Stimulated activated memory B cell treated with anti-CD40 and anti-IgM and Interleukin-4, amounts not matched to agents 10 μg/mL and 1 μg/mL and 100 μg/mL, for 72 hours (primary cell): Measurements from ENCODE around the gene FBLN2.

Experiments used
- ATAC-seq: fragments of 150-1000 bp; cut with Tn5 transposase; 2 replicates; pipeline ENCODE4 v1.10.0; 2021
- H3K27ac Mint-ChIP-seq: one replicate; pipeline ENCODE4 v1.8.0; 2022; ENCODE audit warnings: mild to moderate bottlenecking, mixed read lengths
- H3K27me3 Mint-ChIP-seq: one replicate; pipeline ENCODE4 v1.8.0; 2022; ENCODE audit warnings: mixed read lengths
- H3K36me3 Mint-ChIP-seq: one replicate; pipeline ENCODE4 v1.8.0; 2022; ENCODE audit warnings: mixed read lengths
- H3K4me1 Mint-ChIP-seq: one replicate; pipeline ENCODE4 v1.8.0; 2022; ENCODE audit warnings: mixed read lengths
- H3K4me3 Mint-ChIP-seq: one replicate; pipeline ENCODE4 v1.8.0; 2022; ENCODE audit warnings: mild to moderate bottlenecking, moderate library complexity, mixed read lengths
- H3K9me3 Mint-ChIP-seq: one replicate; pipeline ENCODE4 v1.8.0; 2022; ENCODE audit warnings: mixed read lengths

The FBLN2 gene

DNA sequence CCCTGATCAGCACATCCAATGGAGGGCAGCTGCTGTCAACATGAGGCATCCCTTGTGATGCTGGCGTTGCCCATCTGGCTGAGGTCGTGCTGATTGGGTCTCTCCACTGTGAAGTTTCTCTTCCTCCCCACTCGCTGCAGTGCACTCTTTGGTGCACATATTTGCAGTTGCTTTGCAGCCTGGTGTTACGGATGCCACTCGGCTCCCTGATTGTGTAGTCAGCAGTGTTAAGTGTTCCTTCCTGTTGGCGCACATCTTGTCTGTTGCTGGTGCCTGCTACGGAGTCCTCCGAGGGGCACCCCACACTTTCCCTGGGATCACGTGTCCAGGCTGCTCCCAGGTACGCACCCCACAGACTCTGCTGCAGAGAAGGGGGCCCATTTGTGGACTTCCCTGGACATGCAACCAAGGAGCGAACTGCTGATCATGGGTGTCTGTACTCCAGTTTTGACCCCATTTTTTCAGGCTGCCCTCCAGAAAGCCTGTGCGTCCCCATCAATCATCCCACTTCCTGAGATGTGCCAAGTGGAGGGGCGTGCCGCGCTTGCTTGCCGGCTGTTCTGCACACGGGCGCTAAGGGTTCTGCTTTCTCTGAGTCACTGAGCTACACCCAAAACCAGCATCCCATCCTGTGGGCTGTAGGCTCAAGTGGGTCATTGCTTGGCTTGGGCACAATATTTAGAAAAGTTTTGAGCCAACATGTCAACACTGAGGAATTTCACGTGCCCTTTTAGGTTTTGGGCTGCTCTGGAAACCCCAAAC, 98.6 kb downstream of the FBLN2 start:
- H3K27ac Mint-ChIP-seq = no peak overlapping the region
- no peak overlapping the region for H3K4me3 Mint-ChIP-seq
- H3K9me3 Mint-ChIP-seq = no peaks in the 10 kb centered on the region
- ATAC-seq = no peak
- H3K4me1 Mint-ChIP-seq = peaks cover 23% of the 10 kb centered on the region
- H3K27me3 Mint-ChIP-seq = peaks cover 65% of the 10 kb centered on the region
- no peaks in the 10 kb centered on the region for H3K36me3 Mint-ChIP-seq

DNA sequence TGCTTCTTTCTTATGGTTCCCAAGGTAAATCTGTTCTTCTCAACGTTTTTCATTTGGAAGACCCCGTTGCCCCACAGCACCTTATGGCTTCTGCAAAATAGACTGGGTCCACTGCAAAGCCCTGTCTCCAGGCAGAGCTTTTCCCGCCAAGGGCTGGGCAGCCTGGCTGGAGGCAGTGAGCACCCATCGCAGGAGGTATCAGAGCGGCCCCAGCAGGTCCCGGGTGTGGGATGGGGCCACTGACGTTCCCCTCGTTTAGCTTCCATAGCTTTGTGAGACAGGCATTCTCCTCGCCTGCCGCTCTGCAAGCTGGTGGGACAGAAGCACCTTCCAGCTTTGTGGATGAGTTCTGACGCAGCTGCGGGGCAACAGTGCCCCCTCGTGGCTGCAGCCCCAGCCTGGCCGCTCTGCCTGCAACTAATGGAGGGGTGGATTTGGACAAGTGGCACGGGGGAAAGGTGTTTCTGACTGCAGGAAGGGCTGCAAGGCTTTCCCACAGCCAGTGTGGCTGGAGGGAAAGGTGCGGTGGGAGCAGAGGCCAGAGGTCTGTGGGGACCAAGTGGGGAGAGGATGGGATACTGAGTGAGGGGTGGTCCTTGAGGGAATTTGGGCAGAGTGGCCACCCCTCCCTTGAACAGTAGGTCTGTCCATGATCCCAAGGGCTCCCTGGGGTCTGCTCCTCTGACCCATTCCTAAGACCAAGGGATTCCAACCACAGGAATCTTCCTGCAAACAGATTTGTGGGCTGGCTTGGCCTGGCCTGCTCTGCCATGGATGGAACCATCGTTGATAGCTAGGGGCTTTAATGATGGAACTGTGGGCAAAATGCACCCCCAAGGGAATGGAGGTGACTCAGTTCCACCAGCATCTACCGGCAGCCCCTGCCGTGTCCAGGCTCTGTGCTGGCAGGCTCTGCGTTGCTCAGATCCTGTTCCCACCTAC, 99.4 kb downstream of the FBLN2 start:
- no peak overlapping the region for H3K4me3 Mint-ChIP-seq
- no peaks in the 10 kb centered on the region for H3K9me3 Mint-ChIP-seq
- no peak overlapping the region for H3K27ac Mint-ChIP-seq
- peaks cover 71% of the 10 kb centered on the region for H3K27me3 Mint-ChIP-seq
- ATAC-seq = peak; percentile 67
- no peaks in the 10 kb centered on the region for H3K36me3 Mint-ChIP-seq
- peaks cover 23% of the 10 kb centered on the region for H3K4me1 Mint-ChIP-seq

DNA sequence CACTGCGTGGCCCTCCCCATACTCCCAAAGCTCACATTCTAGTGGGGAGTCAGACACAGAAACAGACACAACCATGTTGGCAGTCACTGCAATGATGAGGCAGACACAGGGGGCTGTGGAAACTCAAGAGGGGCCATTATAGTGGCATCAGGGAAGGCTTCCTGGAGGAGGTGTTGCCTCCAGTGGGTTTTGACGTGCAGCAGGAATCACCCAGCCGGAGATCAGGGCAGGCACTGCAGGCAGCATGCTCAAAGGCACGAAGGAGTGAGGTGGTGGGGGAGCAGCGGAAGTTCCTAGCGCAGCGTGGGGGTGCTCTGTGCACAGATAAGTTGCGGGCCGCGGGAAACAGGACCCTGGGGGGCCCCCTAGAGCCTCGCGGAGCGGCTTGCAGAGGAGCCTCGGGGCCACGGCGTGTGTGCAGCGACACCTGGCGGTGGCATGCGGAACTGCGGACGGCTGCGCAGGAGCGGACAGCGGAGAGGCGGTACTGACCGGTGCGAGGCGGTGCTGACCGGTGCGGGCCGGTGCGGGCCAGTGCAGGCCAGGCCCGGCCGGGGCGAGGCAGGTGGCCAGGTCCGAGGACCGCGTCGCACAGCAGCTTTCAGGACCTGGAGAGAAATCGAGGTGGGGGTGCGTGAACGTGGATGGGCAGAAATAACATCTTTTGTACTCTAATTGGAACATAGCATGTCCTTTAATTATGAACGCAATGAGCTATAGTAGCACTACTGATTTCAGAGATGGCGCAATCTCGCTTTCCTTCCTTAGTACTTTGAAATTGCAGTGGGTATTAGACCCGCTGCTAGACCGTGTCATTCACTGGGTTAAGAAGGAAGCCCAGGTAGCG, 101.5 kb downstream of the FBLN2 start:
- Mint-ChIP-seq H3K27ac (no peak overlapping the region), H3K9me3 (no peaks in the 10 kb centered on the region), H3K4me3 (peak overlapping the region; percentile 1), H3K4me1 (peaks cover 24% of the 10 kb centered on the region), H3K27me3 (peaks cover 72% of the 10 kb centered on the region), H3K36me3 (no peaks in the 10 kb centered on the region)
- ATAC-seq = peak; percentile 72

DNA sequence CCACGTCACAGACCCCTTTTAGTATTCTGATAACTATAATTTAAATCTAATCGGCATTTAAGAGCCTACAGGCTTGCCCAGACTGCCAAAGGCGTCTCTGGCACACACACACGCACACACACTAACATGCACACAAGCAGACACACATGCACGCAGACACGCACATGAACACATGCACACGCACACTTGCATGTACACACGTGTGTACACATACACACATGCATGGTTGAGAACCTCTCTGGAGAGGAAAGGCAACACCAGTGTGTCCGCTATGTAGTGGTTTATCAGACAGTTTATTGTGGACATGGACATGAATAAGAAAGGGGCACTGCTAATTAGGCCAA, 102.1 kb downstream of the FBLN2 start:
- no peaks in the 10 kb centered on the region for H3K9me3 Mint-ChIP-seq
- peaks cover 28% of the 10 kb centered on the region for H3K4me1 Mint-ChIP-seq
- no peak overlapping the region for H3K27ac Mint-ChIP-seq
- no peaks in the 10 kb centered on the region for H3K36me3 Mint-ChIP-seq
- peaks cover 72% of the 10 kb centered on the region for H3K27me3 Mint-ChIP-seq
- no peak for ATAC-seq
- no peak overlapping the region for H3K4me3 Mint-ChIP-seq

DNA sequence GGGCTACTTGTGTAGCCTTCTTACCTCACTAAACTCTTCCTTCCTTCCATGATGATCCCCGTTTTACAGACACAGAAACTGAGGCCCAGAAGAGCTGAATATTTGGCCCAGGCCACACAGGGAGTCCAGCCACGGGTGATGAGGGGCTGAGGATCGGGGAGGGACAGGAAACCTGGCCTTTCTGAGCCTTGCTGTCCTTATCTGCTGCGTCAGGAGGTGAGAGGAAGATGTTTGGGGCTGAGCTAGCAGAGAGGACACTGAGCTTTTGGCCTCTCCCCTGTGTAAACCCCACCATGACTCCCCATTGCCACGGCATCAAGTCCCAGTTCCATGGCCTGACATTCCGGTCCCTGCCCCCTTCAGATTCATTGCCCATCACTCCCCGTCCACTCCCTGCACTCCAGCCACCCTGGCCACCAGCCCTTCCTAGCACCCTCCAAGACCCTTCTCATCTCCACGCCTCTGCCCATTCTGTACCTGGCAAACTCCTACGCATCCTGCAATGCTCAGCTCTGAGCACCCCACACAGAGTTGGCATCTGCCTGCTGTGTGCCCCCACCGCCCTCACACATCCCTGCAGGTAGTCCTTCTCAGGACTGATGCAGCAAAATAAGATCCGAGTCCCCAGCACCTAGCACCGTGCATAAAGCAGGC, 103.0 kb downstream of the FBLN2 start:
- H3K4me1 Mint-ChIP-seq = peaks cover 28% of the 10 kb centered on the region
- no peak overlapping the region for H3K4me3 Mint-ChIP-seq
- no peak overlapping the region for H3K27ac Mint-ChIP-seq
- ATAC-seq = no peak
- H3K36me3 Mint-ChIP-seq = no peaks in the 10 kb centered on the region
- no peaks in the 10 kb centered on the region for H3K9me3 Mint-ChIP-seq
- peaks cover 72% of the 10 kb centered on the region for H3K27me3 Mint-ChIP-seq

DNA sequence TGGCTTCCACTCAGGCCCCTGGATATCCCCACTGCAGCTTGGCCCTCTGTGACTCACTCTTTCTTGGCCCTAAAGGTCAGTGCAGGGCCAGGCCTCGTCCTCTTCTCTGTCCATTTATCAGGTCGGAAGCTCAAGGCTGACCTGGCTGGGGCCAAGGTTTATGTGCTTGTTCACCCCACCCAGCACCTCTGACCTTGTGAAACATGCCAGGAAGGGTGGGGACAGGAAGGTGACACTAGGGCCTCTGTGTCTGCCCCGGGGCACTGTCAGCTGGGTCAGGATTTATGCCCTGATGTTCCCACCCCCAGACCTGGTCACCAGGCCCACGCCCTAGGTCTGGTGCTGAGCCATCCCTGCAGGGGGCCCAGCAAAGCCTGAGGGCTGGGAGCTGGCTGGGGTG, 103.8 kb downstream of the FBLN2 start:
- Mint-ChIP-seq H3K4me1 (peaks cover 28% of the 10 kb centered on the region), H3K36me3 (no peaks in the 10 kb centered on the region), H3K4me3 (no peak overlapping the region), H3K27ac (no peak overlapping the region), H3K9me3 (no peaks in the 10 kb centered on the region), H3K27me3 (peaks cover 72% of the 10 kb centered on the region)
- ATAC-seq = no peak

DNA sequence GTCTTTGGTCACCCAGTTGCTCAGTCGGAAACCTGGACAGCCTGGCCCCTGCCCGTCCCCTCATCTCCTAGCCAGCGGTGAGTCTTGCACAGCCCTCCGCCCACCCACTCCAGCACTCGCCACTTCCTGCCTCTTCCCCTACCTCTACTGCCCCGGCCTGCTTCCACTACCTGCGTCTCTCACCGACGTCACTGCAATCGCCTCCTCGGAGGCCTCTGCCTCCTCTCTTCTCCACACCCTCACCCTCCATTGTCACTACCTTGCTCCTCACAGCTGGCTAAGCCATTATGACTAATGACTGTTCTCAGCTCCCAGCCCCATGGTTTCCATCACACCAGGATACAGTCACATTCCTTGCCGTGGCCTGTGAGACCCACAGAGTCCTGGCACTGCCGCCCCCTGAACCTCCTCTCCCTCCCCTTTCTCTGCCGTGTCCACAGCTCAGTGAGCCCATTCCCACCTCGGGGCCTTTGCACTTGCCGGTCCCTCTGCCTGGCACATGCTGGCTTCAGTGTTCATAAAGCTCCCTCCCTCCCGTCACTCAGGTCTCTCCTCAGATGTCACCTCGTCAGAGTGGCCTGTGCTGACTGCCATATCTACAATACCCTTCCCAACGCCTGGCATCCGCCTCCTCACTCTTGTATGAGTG, 104.8 kb downstream of the FBLN2 start:
- Mint-ChIP-seq H3K4me3 (no peak overlapping the region), H3K4me1 (peaks cover 24% of the 10 kb centered on the region), H3K36me3 (no peaks in the 10 kb centered on the region), H3K9me3 (no peaks in the 10 kb centered on the region), H3K27me3 (peaks cover 72% of the 10 kb centered on the region), H3K27ac (no peak overlapping the region)
- ATAC-seq = no peak

DNA sequence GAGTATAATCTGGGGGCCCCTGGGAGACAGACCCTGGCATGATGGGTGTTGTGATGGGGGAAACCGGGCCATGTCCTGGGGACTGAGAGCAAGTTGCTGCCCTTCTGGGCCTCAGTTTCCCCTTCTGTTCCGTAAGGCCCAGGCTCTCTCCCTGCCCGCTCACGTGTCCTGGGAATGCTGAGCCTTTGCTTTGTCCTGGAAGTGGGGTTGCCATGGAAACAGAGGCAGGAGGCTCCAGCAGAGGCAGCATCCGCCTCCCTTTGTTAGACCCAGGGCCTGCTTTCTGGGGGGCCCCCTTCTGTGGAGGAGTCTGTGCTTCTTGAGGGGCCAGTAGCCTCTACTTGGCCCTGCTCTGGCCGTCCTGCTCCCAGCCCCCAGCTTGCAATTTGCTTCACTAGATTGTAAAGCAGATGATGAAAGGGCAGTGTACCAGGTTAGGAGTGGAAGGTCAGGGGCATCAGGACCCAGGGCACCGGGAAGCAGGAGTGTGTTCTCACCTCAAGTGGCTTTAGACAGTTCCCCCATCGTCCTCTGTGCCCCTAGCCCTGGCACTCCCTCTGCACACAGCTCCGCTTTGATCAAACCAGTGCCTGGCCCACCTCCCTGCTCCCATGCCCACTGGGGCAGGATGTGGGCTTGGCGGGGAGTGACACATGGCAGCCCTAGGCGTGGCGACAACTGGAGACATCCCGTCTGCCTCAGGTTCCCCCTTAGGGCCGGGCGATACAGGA, 105.6 kb downstream of the FBLN2 start:
- Mint-ChIP-seq H3K27me3 (peaks cover 72% of the 10 kb centered on the region), H3K4me1 (peaks cover 24% of the 10 kb centered on the region), H3K9me3 (no peaks in the 10 kb centered on the region), H3K27ac (no peak overlapping the region), H3K36me3 (no peaks in the 10 kb centered on the region), H3K4me3 (no peak overlapping the region)
- no peak for ATAC-seq

DNA sequence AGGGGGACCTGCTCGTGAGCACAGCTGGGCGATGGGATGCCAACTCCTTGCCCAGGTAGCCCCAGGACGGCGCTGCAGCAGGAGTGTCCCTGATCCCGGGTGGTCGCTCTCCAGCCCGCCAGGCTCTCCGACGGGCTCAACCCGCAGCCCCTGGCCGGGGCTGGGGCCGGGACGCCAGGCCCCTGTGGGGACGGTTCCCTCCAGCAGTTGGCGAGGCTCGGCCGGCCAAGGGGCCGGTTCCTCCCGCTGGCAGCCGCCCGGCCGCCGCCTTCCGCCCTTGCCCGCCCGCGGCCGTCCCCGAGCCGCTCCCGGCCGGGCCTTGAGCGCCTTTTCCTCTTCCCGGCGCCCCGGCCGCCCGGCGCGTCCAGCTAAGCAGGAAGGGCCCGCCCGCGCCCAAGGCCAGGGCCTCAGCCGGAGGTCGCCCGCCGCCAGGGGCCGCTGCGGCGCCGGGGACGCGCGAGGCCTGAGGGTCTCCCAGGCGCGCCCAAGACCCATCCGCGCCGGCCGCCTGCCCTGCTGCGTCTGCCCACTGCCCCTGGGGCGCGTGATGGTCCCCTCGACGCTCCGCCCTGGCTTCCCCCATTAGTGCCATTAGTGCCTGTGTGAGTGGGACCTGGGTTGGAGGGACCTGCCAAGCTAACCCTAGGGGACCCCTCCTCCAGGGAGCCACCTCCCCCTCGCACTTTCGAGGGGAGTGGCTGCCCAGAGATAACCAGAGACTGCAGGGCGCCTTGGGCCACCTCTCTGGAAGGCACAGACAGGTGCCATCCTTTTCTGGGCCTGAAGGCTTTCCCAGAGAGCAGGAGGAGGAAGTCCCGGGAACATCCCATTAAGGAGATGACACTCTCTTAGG, 106.4 kb downstream of the FBLN2 start:
- no peaks in the 10 kb centered on the region for H3K36me3 Mint-ChIP-seq
- no peaks in the 10 kb centered on the region for H3K9me3 Mint-ChIP-seq
- no peak overlapping the region for H3K4me3 Mint-ChIP-seq
- no peak for ATAC-seq
- H3K4me1 Mint-ChIP-seq = peaks cover 20% of the 10 kb centered on the region
- no peak overlapping the region for H3K27ac Mint-ChIP-seq
- peaks cover 75% of the 10 kb centered on the region for H3K27me3 Mint-ChIP-seq

DNA sequence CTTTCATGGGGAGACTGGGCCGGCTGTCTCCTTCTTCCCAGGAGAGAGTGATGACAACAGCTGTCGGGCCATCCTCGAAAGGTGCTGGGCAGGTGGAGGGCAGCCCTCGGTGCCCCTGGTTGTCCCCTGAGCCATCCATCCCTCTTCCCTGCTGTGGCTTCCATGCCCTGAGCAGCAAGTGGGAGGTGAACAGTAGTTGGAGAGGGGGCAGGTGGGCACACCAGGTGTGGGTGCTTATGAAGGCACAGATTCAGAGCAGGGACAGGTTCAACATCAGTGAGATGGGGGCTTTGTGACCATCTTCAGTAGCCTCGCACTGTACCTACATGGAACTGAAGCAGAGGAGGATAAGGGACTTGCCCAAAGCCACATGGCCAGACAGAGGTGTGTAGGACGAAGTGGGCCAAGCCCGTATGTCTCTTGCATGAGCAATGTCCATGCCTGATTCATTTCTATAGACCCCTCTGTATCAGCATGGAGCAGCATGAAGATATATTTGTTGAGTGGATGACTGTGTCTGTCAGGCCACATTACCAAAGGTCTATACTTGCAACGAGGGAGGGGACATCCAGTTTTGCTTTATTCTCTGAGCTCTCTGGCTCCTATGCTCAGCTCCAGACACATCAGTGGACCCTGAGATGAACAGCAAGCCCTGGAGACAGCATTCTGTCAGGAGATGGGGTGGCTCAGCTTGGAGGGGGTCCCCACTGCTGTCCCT, 107.8 kb downstream of the FBLN2 start:
- Mint-ChIP-seq H3K36me3 (no peaks in the 10 kb centered on the region), H3K9me3 (no peaks in the 10 kb centered on the region), H3K27me3 (peaks cover 74% of the 10 kb centered on the region), H3K4me3 (no peak overlapping the region), H3K27ac (no peak overlapping the region), H3K4me1 (peaks cover 15% of the 10 kb centered on the region)
- ATAC-seq = no peak

DNA sequence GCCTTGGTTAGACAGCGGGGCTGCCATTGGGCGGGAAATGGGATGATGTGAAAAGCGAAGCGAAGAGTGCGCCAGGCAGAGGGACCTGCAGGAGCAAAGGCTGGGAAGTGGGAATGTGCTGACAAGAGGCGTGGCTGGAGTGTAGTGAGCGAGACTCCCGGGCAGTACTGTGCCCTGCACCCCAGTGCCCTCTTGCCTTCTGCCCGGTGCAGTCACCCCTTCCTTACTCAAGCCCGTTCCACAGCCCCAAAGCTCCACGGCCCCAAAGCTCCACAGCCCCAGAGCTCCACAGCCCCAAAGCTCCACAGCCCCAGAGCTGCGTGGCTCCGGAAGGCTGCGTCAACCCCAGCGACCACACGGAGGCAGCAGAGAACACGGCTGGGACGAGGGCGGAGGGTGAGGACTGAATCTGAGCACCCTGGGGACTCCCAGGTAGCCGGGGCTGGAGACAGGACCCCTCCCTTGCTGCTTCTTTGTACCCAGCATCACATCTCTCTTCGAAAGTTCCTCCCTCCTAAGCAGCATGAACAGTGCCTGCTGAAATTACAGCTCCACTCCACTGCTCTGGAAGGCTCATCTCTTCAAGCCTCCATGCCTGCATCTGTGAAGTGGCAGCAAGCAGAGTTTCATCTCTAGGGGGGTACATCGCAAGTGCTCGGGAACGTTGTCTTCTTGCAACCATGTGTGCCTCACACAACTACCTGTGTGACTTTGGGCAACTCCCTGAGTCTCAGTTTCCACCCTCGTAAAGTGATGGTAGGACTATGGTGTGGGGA, 108.9 kb downstream of the FBLN2 start:
- Mint-ChIP-seq H3K36me3 (no peaks in the 10 kb centered on the region), H3K4me3 (no peak overlapping the region), H3K4me1 (peaks cover 15% of the 10 kb centered on the region), H3K27ac (no peak overlapping the region), H3K9me3 (no peaks in the 10 kb centered on the region), H3K27me3 (peaks cover 65% of the 10 kb centered on the region)
- ATAC-seq = peak; percentile 70

DNA sequence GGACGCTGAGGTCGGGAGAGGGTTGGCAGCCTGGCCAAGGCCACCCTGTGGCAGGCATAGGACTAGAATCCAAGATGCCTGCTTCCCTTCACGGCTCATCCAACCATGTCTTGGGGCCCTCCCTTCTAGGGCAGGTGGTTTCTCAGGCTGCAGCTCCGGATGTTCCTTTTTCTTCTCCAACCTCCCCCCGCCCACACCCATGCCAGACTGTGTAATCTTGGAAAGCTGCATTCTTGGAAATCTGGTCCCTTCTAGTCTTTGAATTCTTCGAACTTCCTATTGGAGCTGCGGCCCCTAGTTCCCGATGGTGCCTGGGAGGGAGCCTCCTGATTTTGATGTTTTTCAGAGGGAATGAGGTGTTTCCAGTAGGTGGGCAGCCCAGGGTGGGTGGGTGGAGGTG, 109.8 kb downstream of the FBLN2 start:
- no peaks in the 10 kb centered on the region for H3K9me3 Mint-ChIP-seq
- H3K27me3 Mint-ChIP-seq = peaks cover 57% of the 10 kb centered on the region

More for the DNA sequence above, 109.8 kb downstream of the FBLN2 start:
- Mint-ChIP-seq H3K4me3 (no peak overlapping the region), H3K27ac (no peak overlapping the region), H3K4me1 (peaks cover 15% of the 10 kb centered on the region), H3K36me3 (no peaks in the 10 kb centered on the region)
- no peak for ATAC-seq
